ENCODE data around the gene ZCCHC2.

Gene ZCCHC2

DNA sequence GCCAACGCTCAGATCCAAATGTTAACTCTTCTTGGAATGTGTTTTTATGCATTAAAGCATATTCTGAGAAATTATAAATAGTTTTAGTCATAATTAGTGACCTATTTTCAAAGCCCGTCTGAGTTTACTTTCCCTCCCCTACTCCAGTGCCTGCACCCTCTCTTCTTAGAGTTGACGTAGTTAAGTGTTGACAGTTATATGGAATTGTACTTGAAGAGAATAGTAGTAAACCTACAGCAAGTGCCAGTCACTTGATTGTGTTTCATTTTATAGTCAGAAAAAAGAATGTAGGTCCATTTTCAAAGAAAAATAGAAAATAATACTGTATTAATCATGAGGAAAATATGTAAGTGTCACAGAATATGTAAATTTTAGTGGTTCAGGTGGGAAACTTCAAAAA, 41.2 kb downstream of the ZCCHC2 start:
- Histone ChIP-seq H3K27ac (ENCODE audit: low read depth, low read length) (no peak overlapping the region), H3K27me3 (ENCODE audit: control insufficient read depth, insufficient read depth, low read length) (no peaks in the 10 kb centered on the region), H3K4me1 (ENCODE audit: control insufficient read depth, insufficient read depth, low read length) (no peaks in the 10 kb centered on the region), H3K4me3 (ENCODE audit: low read depth, low read length) (no peak overlapping the region), H3K9me3 (ENCODE audit: control insufficient read depth, insufficient read depth, low read length) (no peaks in the 10 kb centered on the region), H3K9ac (ENCODE audit: low read depth, low read length) (no peak overlapping the region), H3K36me3 (ENCODE audit: control insufficient read depth, insufficient read depth, low read length) (peaks cover 37% of the 10 kb centered on the region)

DNA sequence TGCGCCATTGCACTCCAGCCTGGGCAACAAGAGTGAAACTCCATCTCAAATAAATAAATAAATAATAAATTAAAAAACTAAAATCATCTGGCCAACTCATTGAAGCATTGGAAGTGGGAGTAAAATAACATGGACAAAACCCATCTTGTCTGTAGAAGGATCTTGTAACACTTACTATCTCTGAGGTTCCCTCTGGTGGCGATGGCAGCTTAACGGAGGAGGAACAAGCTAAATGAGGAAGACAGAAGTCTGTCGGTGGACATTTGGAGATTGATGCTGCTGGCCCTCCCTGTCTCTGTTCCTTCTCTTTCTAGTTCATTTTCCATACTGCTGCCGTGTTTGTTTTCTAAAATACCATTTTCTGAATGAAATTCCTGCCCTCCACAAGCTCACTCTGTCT, 43.4 kb downstream of the ZCCHC2 start:
- no peak overlapping the region for H3K27ac ChIP-seq (ENCODE audit: low read depth, low read length)
- no peaks in the 10 kb centered on the region for H3K27me3 ChIP-seq (ENCODE audit: control insufficient read depth, insufficient read depth, low read length)
- no peak overlapping the region for H3K9ac ChIP-seq (ENCODE audit: low read depth, low read length)
- H3K9me3 ChIP-seq (ENCODE audit: control insufficient read depth, insufficient read depth, low read length): no peaks in the 10 kb centered on the region
- no peaks in the 10 kb centered on the region for H3K4me1 ChIP-seq (ENCODE audit: control insufficient read depth, insufficient read depth, low read length)
- H3K36me3 ChIP-seq (ENCODE audit: control insufficient read depth, insufficient read depth, low read length): peaks cover 37% of the 10 kb centered on the region
- H3K4me3 ChIP-seq (ENCODE audit: low read depth, low read length): no peak overlapping the region

DNA sequence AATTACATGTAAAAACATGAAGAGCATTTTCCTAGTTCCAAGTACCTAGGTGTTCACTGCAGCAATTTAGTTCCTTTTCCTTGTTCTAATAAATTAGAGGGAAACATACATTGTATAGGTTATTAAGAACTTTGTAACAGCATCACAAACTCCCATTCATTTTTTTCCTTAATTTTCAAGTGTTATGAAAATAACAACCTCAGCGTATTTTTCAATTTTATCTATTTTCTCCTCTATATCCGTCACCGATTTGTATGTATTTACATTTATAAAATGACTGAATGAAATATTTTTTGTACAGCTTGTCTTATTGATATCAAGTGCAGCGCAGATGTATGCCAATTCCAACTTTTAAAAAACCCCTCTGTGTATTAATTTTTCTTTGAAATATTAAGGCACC, 44.0 kb downstream of the ZCCHC2 start:
- H3K4me3 ChIP-seq (ENCODE audit: low read depth, low read length): no peak overlapping the region
- no peaks in the 10 kb centered on the region for H3K4me1 ChIP-seq (ENCODE audit: control insufficient read depth, insufficient read depth, low read length)
- no peaks in the 10 kb centered on the region for H3K27me3 ChIP-seq (ENCODE audit: control insufficient read depth, insufficient read depth, low read length)
- H3K27ac ChIP-seq (ENCODE audit: low read depth, low read length): no peak overlapping the region
- H3K9me3 ChIP-seq (ENCODE audit: control insufficient read depth, insufficient read depth, low read length): no peaks in the 10 kb centered on the region
- H3K9ac ChIP-seq (ENCODE audit: low read depth, low read length): no peak overlapping the region
- H3K36me3 ChIP-seq (ENCODE audit: control insufficient read depth, insufficient read depth, low read length): peaks cover 33% of the 10 kb centered on the region

DNA sequence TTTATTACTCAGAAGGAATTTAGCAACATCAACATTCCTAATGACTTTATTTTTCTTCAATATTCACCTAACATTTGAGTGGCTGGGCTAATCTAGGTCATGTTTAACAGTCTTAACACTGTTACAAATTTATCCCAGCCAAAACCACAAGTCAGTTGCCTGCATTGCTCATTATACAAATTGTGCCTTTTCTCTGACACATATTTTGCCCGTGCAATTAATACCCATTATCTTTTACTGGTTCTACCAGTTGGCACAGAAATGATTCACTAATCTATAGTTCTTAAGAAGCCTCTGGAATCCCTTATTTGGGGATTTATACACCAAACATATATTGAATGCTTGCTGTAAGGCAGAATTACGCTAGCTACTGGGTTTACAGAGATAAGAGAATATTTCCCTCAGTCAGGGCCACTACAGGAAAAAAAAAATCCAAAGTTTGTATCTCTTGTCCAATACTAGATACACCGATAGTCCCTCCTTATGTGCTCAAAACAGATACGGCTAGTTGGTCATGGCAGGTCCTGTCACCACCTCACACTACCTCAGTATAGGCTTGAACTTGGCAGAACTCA, 46.3 kb downstream of the ZCCHC2 start:
- H3K36me3 ChIP-seq (ENCODE audit: control insufficient read depth, insufficient read depth, low read length): peaks cover 21% of the 10 kb centered on the region
- H3K4me3 ChIP-seq (ENCODE audit: low read depth, low read length): no peak overlapping the region
- H3K27ac ChIP-seq (ENCODE audit: low read depth, low read length): no peak overlapping the region
- no peaks in the 10 kb centered on the region for H3K27me3 ChIP-seq (ENCODE audit: control insufficient read depth, insufficient read depth, low read length)
- H3K4me1 ChIP-seq (ENCODE audit: control insufficient read depth, insufficient read depth, low read length): no peaks in the 10 kb centered on the region
- no peaks in the 10 kb centered on the region for H3K9me3 ChIP-seq (ENCODE audit: control insufficient read depth, insufficient read depth, low read length)
- H3K9ac ChIP-seq (ENCODE audit: low read depth, low read length): no peak overlapping the region

DNA sequence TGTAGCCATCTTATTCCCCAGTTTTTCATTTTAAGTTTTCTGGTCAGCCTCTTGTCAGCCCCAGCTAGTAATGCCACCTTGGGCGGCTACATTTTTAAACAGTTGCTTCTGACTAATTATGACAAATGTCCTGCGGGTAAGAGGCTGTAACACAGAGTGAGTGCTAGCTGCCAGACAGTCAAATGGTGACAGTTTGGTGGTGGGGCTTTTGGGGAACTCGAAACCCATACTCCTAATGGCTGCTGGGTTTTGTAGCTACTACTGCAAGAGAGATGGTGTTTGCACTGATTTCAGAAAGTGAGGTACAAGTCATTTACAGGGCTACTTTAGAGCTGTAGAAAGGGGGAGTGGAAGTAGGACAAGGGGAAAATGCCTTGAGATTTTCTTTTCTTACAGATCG, 48.2 kb downstream of the ZCCHC2 start:
- Histone ChIP-seq H3K27me3 (ENCODE audit: control insufficient read depth, insufficient read depth, low read length) (no peaks in the 10 kb centered on the region), H3K9ac (ENCODE audit: low read depth, low read length) (no peak overlapping the region), H3K36me3 (ENCODE audit: control insufficient read depth, insufficient read depth, low read length) (peaks cover 22% of the 10 kb centered on the region), H3K27ac (ENCODE audit: low read depth, low read length) (no peak overlapping the region), H3K4me3 (ENCODE audit: low read depth, low read length) (no peak overlapping the region), H3K9me3 (ENCODE audit: control insufficient read depth, insufficient read depth, low read length) (no peaks in the 10 kb centered on the region), H3K4me1 (ENCODE audit: control insufficient read depth, insufficient read depth, low read length) (no peaks in the 10 kb centered on the region)

DNA sequence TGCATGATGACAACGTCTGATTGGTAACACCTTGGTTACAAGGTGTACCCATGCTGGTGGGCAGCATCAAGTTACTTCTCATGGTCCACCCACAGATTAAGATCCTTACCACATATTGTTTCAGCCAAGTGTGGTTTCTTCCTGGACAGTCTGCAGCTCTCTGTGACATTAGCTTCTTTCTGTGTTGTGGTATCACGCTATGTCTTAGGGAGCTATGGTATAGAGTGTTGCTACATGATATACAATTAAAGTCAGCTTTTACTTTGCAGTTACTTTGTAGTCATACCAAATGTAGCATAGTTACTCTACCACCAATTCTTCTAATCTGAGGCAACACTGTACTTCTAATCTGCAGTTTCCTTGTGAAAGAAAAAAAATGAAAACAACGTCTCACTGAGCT, 48.8 kb downstream of the ZCCHC2 start:
- Histone ChIP-seq H3K27ac (ENCODE audit: low read depth, low read length) (no peak overlapping the region), H3K36me3 (ENCODE audit: control insufficient read depth, insufficient read depth, low read length) (peaks cover 22% of the 10 kb centered on the region), H3K9ac (ENCODE audit: low read depth, low read length) (no peak overlapping the region), H3K4me3 (ENCODE audit: low read depth, low read length) (no peak overlapping the region), H3K9me3 (ENCODE audit: control insufficient read depth, insufficient read depth, low read length) (no peaks in the 10 kb centered on the region), H3K4me1 (ENCODE audit: control insufficient read depth, insufficient read depth, low read length) (no peaks in the 10 kb centered on the region), H3K27me3 (ENCODE audit: control insufficient read depth, insufficient read depth, low read length) (no peaks in the 10 kb centered on the region)

DNA sequence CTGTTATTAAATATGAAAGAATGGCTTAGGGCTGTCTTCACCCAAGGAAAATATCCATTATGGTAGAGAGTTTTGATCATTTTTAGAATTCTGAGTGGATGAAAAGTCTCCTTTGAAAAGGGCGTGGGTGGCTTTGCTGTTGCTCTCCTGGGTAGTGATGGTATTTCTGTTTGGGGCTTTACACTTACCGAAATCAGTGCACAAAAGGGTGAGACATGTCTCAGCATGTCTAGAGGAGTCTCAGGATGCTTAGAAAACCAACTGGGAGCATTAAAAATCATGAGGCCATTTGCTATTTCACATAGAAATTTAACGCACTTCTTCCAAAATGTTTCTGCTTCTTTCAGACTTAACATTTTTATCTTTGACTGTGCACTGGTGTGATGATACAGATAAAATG, 49.6 kb downstream of the ZCCHC2 start:
- Histone ChIP-seq H3K9me3 (ENCODE audit: control insufficient read depth, insufficient read depth, low read length) (no peaks in the 10 kb centered on the region), H3K4me1 (ENCODE audit: control insufficient read depth, insufficient read depth, low read length) (no peaks in the 10 kb centered on the region), H3K4me3 (ENCODE audit: low read depth, low read length) (no peak overlapping the region), H3K27ac (ENCODE audit: low read depth, low read length) (no peak overlapping the region), H3K27me3 (ENCODE audit: control insufficient read depth, insufficient read depth, low read length) (no peaks in the 10 kb centered on the region), H3K36me3 (ENCODE audit: control insufficient read depth, insufficient read depth, low read length) (peaks cover 22% of the 10 kb centered on the region), H3K9ac (ENCODE audit: low read depth, low read length) (no peak overlapping the region)

DNA sequence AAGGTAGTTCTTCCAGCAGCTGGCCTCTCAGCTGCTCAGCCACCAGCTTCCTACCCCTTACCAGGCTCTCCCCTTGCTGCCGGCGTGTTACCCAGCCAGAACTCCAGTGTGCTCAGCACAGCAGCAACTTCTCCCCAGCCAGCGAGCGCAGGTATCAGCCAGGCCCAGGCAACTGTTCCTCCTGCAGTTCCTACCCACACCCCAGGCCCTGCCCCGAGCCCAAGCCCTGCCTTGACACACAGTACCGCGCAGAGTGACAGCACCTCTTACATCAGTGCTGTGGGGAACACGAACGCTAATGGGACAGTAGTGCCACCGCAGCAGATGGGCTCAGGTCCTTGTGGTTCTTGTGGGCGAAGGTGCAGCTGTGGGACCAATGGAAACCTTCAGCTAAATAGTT, 52.0 kb downstream of the ZCCHC2 start:
- no peaks in the 10 kb centered on the region for H3K27me3 ChIP-seq (ENCODE audit: control insufficient read depth, insufficient read depth, low read length)
- no peak overlapping the region for H3K9ac ChIP-seq (ENCODE audit: low read depth, low read length)
- peaks cover 22% of the 10 kb centered on the region for H3K36me3 ChIP-seq (ENCODE audit: control insufficient read depth, insufficient read depth, low read length)
- H3K9me3 ChIP-seq (ENCODE audit: control insufficient read depth, insufficient read depth, low read length): no peaks in the 10 kb centered on the region
- H3K27ac ChIP-seq (ENCODE audit: low read depth, low read length): no peak overlapping the region
- no peak overlapping the region for H3K4me3 ChIP-seq (ENCODE audit: low read depth, low read length)
- H3K4me1 ChIP-seq (ENCODE audit: control insufficient read depth, insufficient read depth, low read length): no peaks in the 10 kb centered on the region

DNA sequence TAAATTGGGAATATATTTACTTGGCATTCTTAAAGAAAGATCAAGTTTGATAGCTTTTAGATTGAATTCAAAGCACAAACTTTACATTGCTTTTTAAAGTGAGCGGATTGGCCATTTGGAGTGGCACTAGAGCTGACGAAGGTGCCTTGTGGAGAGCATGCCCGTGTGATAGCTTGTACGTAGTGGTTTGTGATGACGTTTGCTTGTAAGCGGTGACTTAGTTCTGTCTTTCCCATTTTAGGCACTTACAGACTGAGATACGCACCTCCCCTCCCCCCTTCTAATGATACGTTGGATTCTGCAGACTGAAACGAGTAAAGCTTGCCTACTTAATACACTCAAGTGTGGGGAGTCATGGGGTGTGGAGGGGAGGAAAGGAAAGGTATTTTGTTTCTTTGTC, 53.4 kb downstream of the ZCCHC2 start:
- Histone ChIP-seq H3K4me3 (ENCODE audit: low read depth, low read length) (no peak overlapping the region), H3K36me3 (ENCODE audit: control insufficient read depth, insufficient read depth, low read length) (peaks cover 15% of the 10 kb centered on the region), H3K9ac (ENCODE audit: low read depth, low read length) (no peak overlapping the region), H3K27ac (ENCODE audit: low read depth, low read length) (no peak overlapping the region), H3K4me1 (ENCODE audit: control insufficient read depth, insufficient read depth, low read length) (no peaks in the 10 kb centered on the region), H3K9me3 (ENCODE audit: control insufficient read depth, insufficient read depth, low read length) (no peaks in the 10 kb centered on the region), H3K27me3 (ENCODE audit: control insufficient read depth, insufficient read depth, low read length) (no peaks in the 10 kb centered on the region)

DNA sequence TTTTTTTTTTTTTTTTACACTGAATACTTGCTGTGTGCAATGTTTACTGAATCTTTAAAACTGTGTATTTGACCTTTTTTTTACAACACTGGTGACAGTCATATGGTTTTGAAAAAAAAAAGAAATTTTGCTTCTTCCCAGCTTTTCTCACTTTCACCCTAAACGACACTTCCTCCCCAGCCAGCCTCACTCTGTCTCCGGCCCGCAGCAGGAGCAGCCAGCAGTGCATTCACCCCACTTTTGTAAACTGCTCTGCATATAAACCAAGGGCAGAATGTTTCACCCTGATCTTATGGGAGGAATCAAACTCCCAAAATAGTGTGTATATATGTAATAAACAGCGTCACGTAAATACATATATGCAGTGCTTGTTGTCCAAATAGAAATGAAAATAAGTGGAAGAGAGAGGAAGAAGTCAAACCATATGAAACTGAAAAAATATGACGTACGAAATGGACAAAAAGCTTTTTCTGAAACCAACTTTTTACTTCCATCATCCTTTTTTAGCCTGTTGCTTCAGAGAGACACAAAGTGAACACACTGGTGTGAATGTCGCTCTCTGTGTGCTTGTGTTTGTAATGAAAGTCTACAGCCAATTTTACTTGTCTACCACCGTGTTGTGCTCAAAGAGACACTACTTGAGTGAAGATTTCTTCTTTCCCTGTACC, 54.2 kb downstream of the ZCCHC2 start:
- Histone ChIP-seq H3K9ac (ENCODE audit: low read depth, low read length) (no peak overlapping the region), H3K27ac (ENCODE audit: low read depth, low read length) (no peak overlapping the region), H3K36me3 (ENCODE audit: control insufficient read depth, insufficient read depth, low read length) (peaks cover 15% of the 10 kb centered on the region), H3K9me3 (ENCODE audit: control insufficient read depth, insufficient read depth, low read length) (no peaks in the 10 kb centered on the region), H3K4me1 (ENCODE audit: control insufficient read depth, insufficient read depth, low read length) (no peaks in the 10 kb centered on the region), H3K4me3 (ENCODE audit: low read depth, low read length) (no peak overlapping the region), H3K27me3 (ENCODE audit: control insufficient read depth, insufficient read depth, low read length) (no peaks in the 10 kb centered on the region)

DNA sequence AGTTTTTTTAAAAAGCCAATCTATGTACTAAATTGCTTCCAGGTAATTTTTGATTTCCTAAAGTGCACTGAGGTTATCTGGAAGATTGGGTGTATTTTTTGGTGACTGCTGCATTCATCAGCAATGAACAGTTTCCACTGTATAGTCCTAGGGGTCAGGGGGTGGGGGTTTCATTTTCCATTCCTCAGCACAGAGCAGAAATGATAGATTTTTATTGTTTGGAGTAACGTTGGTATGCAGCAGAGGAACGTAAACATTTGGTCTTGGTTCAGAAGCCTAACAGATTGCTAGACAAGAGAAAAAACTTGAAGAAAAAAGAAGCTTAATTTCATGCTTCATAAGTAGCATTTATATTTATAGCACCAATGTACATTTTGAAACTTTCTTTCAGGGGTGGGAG, 54.9 kb downstream of the ZCCHC2 start:
- Histone ChIP-seq H3K27ac (ENCODE audit: low read depth, low read length) (no peak overlapping the region), H3K9me3 (ENCODE audit: control insufficient read depth, insufficient read depth, low read length) (no peaks in the 10 kb centered on the region), H3K4me3 (ENCODE audit: low read depth, low read length) (no peak overlapping the region), H3K9ac (ENCODE audit: low read depth, low read length) (no peak overlapping the region), H3K27me3 (ENCODE audit: control insufficient read depth, insufficient read depth, low read length) (no peaks in the 10 kb centered on the region), H3K36me3 (ENCODE audit: control insufficient read depth, insufficient read depth, low read length) (peaks cover 15% of the 10 kb centered on the region), H3K4me1 (ENCODE audit: control insufficient read depth, insufficient read depth, low read length) (no peaks in the 10 kb centered on the region)

All from HUES48 (cell line).